Measurements from ENCODE around the gene GHITM.

GRCh38 chr10:84117686-84118394, 21.5 kb upstream of the GHITM start:
- TF ChIP-seq, protein P1, sequence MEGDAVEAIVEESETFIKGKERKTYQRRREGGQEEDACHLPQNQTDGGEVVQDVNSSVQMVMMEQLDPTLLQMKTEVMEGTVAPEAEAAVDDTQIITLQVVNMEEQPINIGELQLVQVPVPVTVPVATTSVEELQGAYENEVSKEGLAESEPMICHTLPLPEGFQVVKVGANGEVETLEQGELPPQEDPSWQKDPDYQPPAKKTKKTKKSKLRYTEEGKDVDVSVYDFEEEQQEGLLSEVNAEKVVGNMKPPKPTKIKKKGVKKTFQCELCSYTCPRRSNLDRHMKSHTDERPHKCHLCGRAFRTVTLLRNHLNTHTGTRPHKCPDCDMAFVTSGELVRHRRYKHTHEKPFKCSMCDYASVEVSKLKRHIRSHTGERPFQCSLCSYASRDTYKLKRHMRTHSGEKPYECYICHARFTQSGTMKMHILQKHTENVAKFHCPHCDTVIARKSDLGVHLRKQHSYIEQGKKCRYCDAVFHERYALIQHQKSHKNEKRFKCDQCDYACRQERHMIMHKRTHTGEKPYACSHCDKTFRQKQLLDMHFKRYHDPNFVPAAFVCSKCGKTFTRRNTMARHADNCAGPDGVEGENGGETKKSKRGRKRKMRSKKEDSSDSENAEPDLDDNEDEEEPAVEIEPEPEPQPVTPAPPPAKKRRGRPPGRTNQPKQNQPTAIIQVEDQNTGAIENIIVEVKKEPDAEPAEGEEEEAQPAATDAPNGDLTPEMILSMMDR (IDR thresholded peaks at IDR 0.05 in 2 of 3, conservative IDR thresholded peaks at IDR 0.05 in 1 of 3; ENCODE audit: borderline replicate concordance in 1 of 3, insufficient read depth in 1 of 3, low read depth in 2 of 3, low read length in 2 of 3): no peak
- TF ChIP-seq EZH2phosphoT487 (IDR thresholded peaks at IDR 0.05; ENCODE audit: borderline replicate concordance) (no peak), JUND (IDR thresholded peaks at IDR 0.05) (no peak)
